ENCODE results near the gene LAMA3. TPM values are rescaled to one million over a fixed set of nuclear protein-coding genes. Genes with fewer than 3 reads are reported as not detected.

Gene LAMA3
- polyA plus RNA-seq, 1 of the 3 experiments (the other 2 are of a cell fraction) = 3.5 TPM

GRCh38 chr18:23859466-23860336, 170.4 kb downstream of the LAMA3 start (continued):
- no peak for TF ChIP-seq IRF3 (IDR thresholded peaks at IDR 0.05; ENCODE audit: low read depth, low read length)
- no peak for TF ChIP-seq YY1 (IDR thresholded peaks at IDR 0.05; ENCODE audit: low read depth)

DNA sequence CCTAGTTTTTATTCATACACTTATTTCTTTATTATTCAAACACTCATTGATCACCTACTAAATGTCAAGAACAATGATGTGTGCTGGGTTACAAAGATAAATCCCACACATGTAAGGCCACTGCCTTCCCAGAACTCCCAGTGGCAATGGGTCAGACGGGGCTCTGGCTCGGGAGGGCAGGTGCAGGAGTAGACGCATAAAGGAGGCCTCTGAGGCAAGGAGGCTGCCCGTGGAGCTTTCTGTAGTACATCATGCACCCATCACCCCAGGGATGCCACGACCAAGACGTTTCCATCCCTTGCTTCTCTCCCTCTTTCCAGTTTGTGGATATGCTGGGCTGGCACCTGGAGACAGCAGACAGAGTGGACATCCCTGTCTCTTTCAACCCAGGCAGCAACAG, 172.1 kb downstream of the LAMA3 start:
- ChIA-PET CTCF (interaction anchor here (1.0 to 1.7 kb wide), 3 partner anchors 16 to 57 kb away, joined by 4 to 5 read pairs (median 4); no protein-coding TSS in a partner anchor), POLR2A (no interaction called here)
- H3K4me1 ChIP-seq (ENCODE audit: control insufficient read depth in 1 of 2, insufficient read depth in 2 of 2, low read depth in 1 of 2, low read length in 1 of 2) = peaks cover 2 to 38% of the 10 kb centered on the region in 2 experiments; a peak in 3 of 4 replicates
- H3K27me3 ChIP-seq (ENCODE audit: insufficient read depth) = no peaks in the 10 kb centered on the region
- no peaks in the 10 kb centered on the region for H3K36me3 ChIP-seq (replicated peaks in 1 of 2; ENCODE audit: control insufficient read depth in 1 of 2, insufficient read depth in 2 of 2, low read length in 1 of 2)
- no peaks in the 10 kb centered on the region for H3K79me2 ChIP-seq (ENCODE audit: insufficient read depth)
- peak overlapping the region; percentile 51 for H3K4me2 ChIP-seq
- no peaks in the 10 kb centered on the region for H3K9me2 ChIP-seq
- H3K9me3 ChIP-seq = no peaks in the 10 kb centered on the region
- TF ChIP-seq, protein P1, sequence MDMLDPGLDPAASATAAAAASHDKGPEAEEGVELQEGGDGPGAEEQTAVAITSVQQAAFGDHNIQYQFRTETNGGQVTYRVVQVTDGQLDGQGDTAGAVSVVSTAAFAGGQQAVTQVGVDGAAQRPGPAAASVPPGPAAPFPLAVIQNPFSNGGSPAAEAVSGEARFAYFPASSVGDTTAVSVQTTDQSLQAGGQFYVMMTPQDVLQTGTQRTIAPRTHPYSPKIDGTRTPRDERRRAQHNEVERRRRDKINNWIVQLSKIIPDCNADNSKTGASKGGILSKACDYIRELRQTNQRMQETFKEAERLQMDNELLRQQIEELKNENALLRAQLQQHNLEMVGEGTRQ (IDR thresholded peaks at IDR 0.05; ENCODE audit: borderline replicate concordance, low read depth, low read length) = no peak
- TF ChIP-seq TEAD4 (IDR thresholded peaks at IDR 0.05; ENCODE audit: borderline replicate concordance, insufficient read depth) (no peak), IRF3 (IDR thresholded peaks at IDR 0.05; ENCODE audit: low read depth, low read length) (no peak), CHD2 (IDR thresholded peaks at IDR 0.05; ENCODE audit: low read length, partially characterized antibody) (no peak), FOXM1 (IDR thresholded peaks at IDR 0.05; ENCODE audit: low read depth) (no peak), NRF1 (IDR thresholded peaks at IDR 0.05; ENCODE audit: low read depth, low read length) (no peak), YY1 (IDR thresholded peaks at IDR 0.05; ENCODE audit: low read depth) (no peak), GATA2 (CRISPR knock-in tag; IDR thresholded peaks at IDR 0.05) (no peak), REST (IDR thresholded peaks at IDR 0.05; ENCODE audit: low read depth, low read length) (no peak), FOSL2 (IDR thresholded peaks at IDR 0.05; ENCODE audit: borderline replicate concordance, low read depth) (no peak)
- peak overlapping the region; percentile 51 for H3K9ac ChIP-seq
- peak overlapping the region in 1 of 2 experiments; percentile 94; a peak in 2 of 4 replicates for H3K27ac ChIP-seq (ENCODE audit: low read depth in 2 of 2, low read length in 1 of 2)
- H2AFZ ChIP-seq (ENCODE audit: low read depth) = no peak overlapping the region
- H3K4me3 ChIP-seq (ENCODE audit: low read depth in 2 of 2, low read length in 1 of 2) = no peak overlapping the region
- no peaks in the 10 kb centered on the region for H4K20me1 ChIP-seq (ENCODE audit: insufficient read depth)
- H3F3A ChIP-seq (replicated peaks; ENCODE audit: insufficient read depth) = peaks cover 26% of the 10 kb centered on the region
- 87% methylated on average over 6 of the region's 6 CpGs for WGBS (ENCODE audit: low lambda C conversion rate)
- DNase-seq = no peak

All from SK-N-SH (cell line).